ENCODE data around the gene CELSR1. TPM values are rescaled to one million over a fixed set of nuclear protein-coding genes. Genes with fewer than 3 reads are reported as not detected.

Gene CELSR1
- total RNA-seq, 3 donors from 2014 or later: 1.9 to 4.2 (median 2.5) TPM

- TF ChIP-seq CTCF (IDR thresholded peaks at IDR 0.05): no peak
- Histone ChIP-seq H3K36me3 (ENCODE audit: low read depth) (no peaks in the 10 kb centered on the region), H3K4me3 (no peak overlapping the region), H3K9me3 (no peaks in the 10 kb centered on the region), H3K4me1 (ENCODE audit: low read depth) (no peaks in the 10 kb centered on the region)
- intact Hi-C loops (cut with DNase I, micrococcal nuclease): no loop called here
- DNase-seq: peak in 1 of 3 donors; percentile 42
- ATAC-seq: no peak
These were observed 151.1 kb downstream of the CELSR1 start for GRCh38 chr22:46386312-46386711.

- H3K9me3 ChIP-seq: no peaks in the 10 kb centered on the region
- TF ChIP-seq CTCF (IDR thresholded peaks at IDR 0.05): no peak
- peak in 1 of 3 donors; percentile 6 for DNase-seq
- no peak overlapping the region for H3K4me3 ChIP-seq
- no peaks in the 10 kb centered on the region for H3K36me3 ChIP-seq (ENCODE audit: low read depth)
- no peak for ATAC-seq
- H3K4me1 ChIP-seq (ENCODE audit: low read depth): peaks cover 13% of the 10 kb centered on the region
- intact Hi-C loops (cut with DNase I, micrococcal nuclease): no loop called here
These were observed 154.9 kb downstream of the CELSR1 start for GRCh38 chr22:46382524-46382923.

GRCh38 chr22:46381731-46382130, 155.7 kb downstream of the CELSR1 start:
- no peaks in the 10 kb centered on the region for H3K36me3 ChIP-seq (ENCODE audit: low read depth)
- no peak overlapping the region for H3K4me3 ChIP-seq
- DNase-seq (peak in 1 of 3 donors; percentile 46), ATAC-seq (no peak)
- peaks cover 17% of the 10 kb centered on the region for H3K4me1 ChIP-seq (ENCODE audit: low read depth)
- TF ChIP-seq CTCF (IDR thresholded peaks at IDR 0.05): no peak
- no peaks in the 10 kb centered on the region for H3K9me3 ChIP-seq
- intact Hi-C loops (cut with DNase I, micrococcal nuclease): no loop called here

GRCh38 chr22:46381142-46381541, 156.3 kb downstream of the CELSR1 start:
- Histone ChIP-seq H3K4me3 (no peak overlapping the region), H3K9me3 (peaks cover 4% of the 10 kb centered on the region), H3K4me1 (ENCODE audit: low read depth) (peaks cover 17% of the 10 kb centered on the region), H3K36me3 (ENCODE audit: low read depth) (no peaks in the 10 kb centered on the region)
- intact Hi-C loops (cut with DNase I, micrococcal nuclease): no loop called here
- no peak for TF ChIP-seq CTCF (IDR thresholded peaks at IDR 0.05)
- DNase-seq: peak in 2 of 3 donors; percentile 26 to 47
- peak; percentile 24 for ATAC-seq

- ATAC-seq (no peak), DNase-seq (peak in 1 of 3 donors; percentile 48)
- H3K36me3 ChIP-seq (ENCODE audit: low read depth): no peaks in the 10 kb centered on the region
- no peak overlapping the region for H3K4me3 ChIP-seq
- H3K9me3 ChIP-seq: peaks cover 8% of the 10 kb centered on the region
- TF ChIP-seq CTCF (IDR thresholded peaks at IDR 0.05): no peak
- H3K4me1 ChIP-seq (ENCODE audit: low read depth): peaks cover 17% of the 10 kb centered on the region
- intact Hi-C loops (cut with DNase I, micrococcal nuclease): no loop called here
These were observed 156.8 kb downstream of the CELSR1 start for GRCh38 chr22:46380581-46380980.

GRCh38 chr22:46380069-46380468, 157.4 kb downstream of the CELSR1 start:
- TF ChIP-seq CTCF (IDR thresholded peaks at IDR 0.05): no peak
- intact Hi-C loops (cut with DNase I, micrococcal nuclease): no loop called here
- Histone ChIP-seq H3K9me3 (peaks cover 8% of the 10 kb centered on the region), H3K36me3 (ENCODE audit: low read depth) (no peaks in the 10 kb centered on the region), H3K4me1 (ENCODE audit: low read depth) (peaks cover 17% of the 10 kb centered on the region), H3K4me3 (no peak overlapping the region)
- DNase-seq: peak in 1 of 3 donors; percentile 40
- ATAC-seq: no peak
